OCI-LY1 (cell line): Measurements from ENCODE around the gene SLC35G2.

Experiments
- H2AFZ ChIP-seq: fragments of 200-600 bp; sonication (generic), shearing (Covaris generic); 2 replicates; pipeline ENCODE4 v1.6.0; 2014; ENCODE audit warnings: antibody characterized with exemption, mild to moderate bottlenecking, low read length
- H3F3A ChIP-seq: fragments of 200-600 bp; sonication (generic), shearing (Covaris generic); 2 replicates; pipeline ENCODE4 v1.6.0; 2014; ENCODE audit warnings: mild to moderate bottlenecking, antibody characterized with exemption, low read length, moderate library complexity; ENCODE audit not compliant: insufficient read depth
- H3K27ac ChIP-seq: fragments of 200-600 bp; sonication (generic); 2 replicates; pipeline ENCODE4 v1.5.1; 2014; ENCODE audit warnings: low read length, mixed run types, mild to moderate bottlenecking, low read depth; ENCODE audit not compliant: poor library complexity, severe bottlenecking
- H3K27me3 ChIP-seq: fragments of 200-600 bp; sonication (generic); 2 replicates; pipeline ENCODE4 v1.6.0; 2014; ENCODE audit warnings: antibody characterized with exemption, mild to moderate bottlenecking, low read length, moderate library complexity; ENCODE audit not compliant: insufficient read depth
- H3K36me3 ChIP-seq: fragments of 200-600 bp; sonication (generic); 2 replicates; pipeline ENCODE4 v1.6.1; 2014; ENCODE audit warnings: mild to moderate bottlenecking, antibody characterized with exemption, low read length, moderate library complexity, mixed read lengths; ENCODE audit not compliant: insufficient read depth
- H3K4me1 ChIP-seq: fragments of 200-600 bp; sonication (generic); 2 replicates; pipeline ENCODE4 v1.5.1; 2014; ENCODE audit warnings: mild to moderate bottlenecking, low read length, moderate library complexity; ENCODE audit not compliant: insufficient read depth, severe bottlenecking
- H3K4me2 ChIP-seq: fragments of 200-600 bp; sonication (generic), shearing (Covaris generic); 2 replicates; pipeline ENCODE4 v1.6.1; 2014; ENCODE audit warnings: low read length
- H3K4me3 ChIP-seq: fragments of 200-600 bp; sonication (generic); 2 replicates; pipeline ENCODE4 v1.5.1; 2014; ENCODE audit warnings: low read length, low read depth, mild to moderate bottlenecking, mixed read lengths; ENCODE audit not compliant: poor library complexity, severe bottlenecking
- H3K79me2 ChIP-seq: fragments of 200-600 bp; shearing (Covaris generic); 2 replicates; pipeline ENCODE4 v1.6.1; 2016; ENCODE audit warnings: mixed run types, low read length, mixed read lengths; ENCODE audit not compliant: insufficient read depth
- H3K9ac ChIP-seq: fragments of 200-600 bp; sonication (generic), shearing (Covaris generic); 2 replicates; pipeline ENCODE4 v1.6.1; 2014; ENCODE audit warnings: mild to moderate bottlenecking, low read length, mixed read lengths
- H3K9me2 ChIP-seq: fragments of 200-600 bp; sonication (generic), shearing (Covaris generic); 2 replicates; pipeline ENCODE4 v1.6.1; 2014; ENCODE audit warnings: low read depth, mild to moderate bottlenecking, low read length, mixed read lengths
- H3K9me3 ChIP-seq: fragments of 200-600 bp; shearing (Covaris generic); 2 replicates; pipeline ENCODE4 v1.6.1; 2014; ENCODE audit warnings: low read length, mixed read lengths
- H4K20me1 ChIP-seq: fragments of 200-600 bp; sonication (generic), shearing (Covaris generic); 2 replicates; pipeline ENCODE4 v1.6.0; 2016; ENCODE audit warnings: mild to moderate bottlenecking, low read length; ENCODE audit not compliant: insufficient read depth
- CTCF ChIP-seq: fragments of 200-600 bp; sonication (generic), shearing (Covaris generic); IDR thresholded peaks from 2 replicates; pipeline ENCODE4 v1.5.1; 2017; ENCODE audit warnings: mild to moderate bottlenecking, antibody characterized with exemption, low read length, moderate library complexity, mixed read lengths
- EZH2 ChIP-seq: fragments of 200-600 bp; sonication (generic), shearing (Covaris generic); IDR thresholded peaks from 2 replicates; pipeline ENCODE4 v1.8.0; 2017; ENCODE audit warnings: borderline replicate concordance, mixed run types, mild to moderate bottlenecking, antibody characterized with exemption, low read length, moderate library complexity, mixed read lengths

Gene SLC35G2

GRCh38 chr3:136835813-136836510, 17.0 kb downstream of the SLC35G2 start:
- H3K4me3 ChIP-seq = no peak overlapping the region
- TF ChIP-seq EZH2 (no peak), CTCF (no peak)
- no peaks in the 10 kb centered on the region for H3K9me3 ChIP-seq
- H3K79me2 ChIP-seq = no peaks in the 10 kb centered on the region
- H3K27ac ChIP-seq = no peak overlapping the region
- H3K27me3 ChIP-seq = no peaks in the 10 kb centered on the region
- H3K9me2 ChIP-seq = no peaks in the 10 kb centered on the region
- H3K4me1 ChIP-seq = no peaks in the 10 kb centered on the region
- no peak overlapping the region for H3K4me2 ChIP-seq
- no peak overlapping the region for H3K9ac ChIP-seq
- no peaks in the 10 kb centered on the region for H4K20me1 ChIP-seq
- peaks cover 6% of the 10 kb centered on the region; the same call in 1 of the 2 replicates for H3K36me3 ChIP-seq
- no peaks in the 10 kb centered on the region for H3F3A ChIP-seq
- no peak overlapping the region for H2AFZ ChIP-seq

GRCh38 chr3:136836511-136837156, 17.7 kb downstream of the SLC35G2 start:
- no peaks in the 10 kb centered on the region for H3K27me3 ChIP-seq
- no peaks in the 10 kb centered on the region for H3K9me3 ChIP-seq
- H3K79me2 ChIP-seq = no peaks in the 10 kb centered on the region
- no peaks in the 10 kb centered on the region for H3K4me1 ChIP-seq
- H3K27ac ChIP-seq = no peak overlapping the region
- H3K9ac ChIP-seq = no peak overlapping the region
- TF ChIP-seq CTCF = no peak
- TF ChIP-seq EZH2 = no peak
- no peak overlapping the region for H3K4me3 ChIP-seq
- no peaks in the 10 kb centered on the region for H3F3A ChIP-seq
- no peaks in the 10 kb centered on the region for H4K20me1 ChIP-seq
- H3K9me2 ChIP-seq = no peaks in the 10 kb centered on the region
- no peak overlapping the region for H3K4me2 ChIP-seq
- peaks cover 6% of the 10 kb centered on the region; the same call in 1 of the 2 replicates for H3K36me3 ChIP-seq
- H2AFZ ChIP-seq = no peak overlapping the region

- H3F3A ChIP-seq = no peaks in the 10 kb centered on the region
- H3K27ac ChIP-seq = no peak overlapping the region
- no peaks in the 10 kb centered on the region for H3K27me3 ChIP-seq
- TF ChIP-seq CTCF (no peak), EZH2 (no peak)
- H3K9ac ChIP-seq = no peak overlapping the region
- H3K4me3 ChIP-seq = no peak overlapping the region
- H3K4me2 ChIP-seq = no peak overlapping the region
- no peaks in the 10 kb centered on the region for H3K9me2 ChIP-seq
- peaks cover 14% of the 10 kb centered on the region for H3K36me3 ChIP-seq
- no peaks in the 10 kb centered on the region for H3K79me2 ChIP-seq
- H3K9me3 ChIP-seq = no peaks in the 10 kb centered on the region
- H2AFZ ChIP-seq = no peak overlapping the region
- H3K4me1 ChIP-seq = no peaks in the 10 kb centered on the region
- H4K20me1 ChIP-seq = no peaks in the 10 kb centered on the region
Measured at GRCh38 chr3:136838641-136839555, 20.0 kb downstream of the SLC35G2 start.
